HG03439 (cell line): ENCODE measurements around the gene DISC1.
"Not testable (repeated sequence)": the region's sequence is repeated elsewhere in the genome, so short reads cannot be mapped to it uniquely, and the experiment has no call there.

ENCODE experiments used
- ATAC-seq: cut with Tn5 transposase; IDR thresholded peaks from one replicate; pipeline ENCODE4 v1.9.1; 2021; ENCODE audit warnings: mild to moderate bottlenecking, moderate library complexity; ENCODE audit not compliant: unreplicated experiment

Gene DISC1

DNA sequence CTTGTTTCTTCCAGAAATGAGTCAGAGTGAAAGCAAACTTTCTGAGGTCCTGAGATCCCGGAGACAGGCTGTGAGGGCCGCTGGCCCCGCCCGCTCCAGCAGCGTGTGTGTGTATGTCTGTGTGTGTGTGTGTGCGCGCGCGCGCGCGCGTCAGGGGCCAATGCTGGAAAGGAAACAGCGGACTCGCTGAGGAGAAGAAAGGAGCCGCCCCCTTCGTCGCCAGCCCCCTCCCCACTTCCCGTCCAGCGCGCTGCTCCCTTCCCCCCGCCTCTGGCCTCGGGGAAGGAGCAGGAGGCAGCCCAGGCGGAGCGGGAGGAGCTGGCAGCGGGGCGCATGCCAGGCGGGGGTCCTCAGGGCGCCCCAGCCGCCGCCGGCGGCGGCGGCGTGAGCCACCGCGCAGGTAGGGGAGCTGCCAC, at the start of gene DISC1:
Gene DISC1 (plus strand): TSS at position 256 of the 416 bp plus-strand sequence. CDS start 78 bp downstream, at position 334.
- no peak for ATAC-seq

DNA sequence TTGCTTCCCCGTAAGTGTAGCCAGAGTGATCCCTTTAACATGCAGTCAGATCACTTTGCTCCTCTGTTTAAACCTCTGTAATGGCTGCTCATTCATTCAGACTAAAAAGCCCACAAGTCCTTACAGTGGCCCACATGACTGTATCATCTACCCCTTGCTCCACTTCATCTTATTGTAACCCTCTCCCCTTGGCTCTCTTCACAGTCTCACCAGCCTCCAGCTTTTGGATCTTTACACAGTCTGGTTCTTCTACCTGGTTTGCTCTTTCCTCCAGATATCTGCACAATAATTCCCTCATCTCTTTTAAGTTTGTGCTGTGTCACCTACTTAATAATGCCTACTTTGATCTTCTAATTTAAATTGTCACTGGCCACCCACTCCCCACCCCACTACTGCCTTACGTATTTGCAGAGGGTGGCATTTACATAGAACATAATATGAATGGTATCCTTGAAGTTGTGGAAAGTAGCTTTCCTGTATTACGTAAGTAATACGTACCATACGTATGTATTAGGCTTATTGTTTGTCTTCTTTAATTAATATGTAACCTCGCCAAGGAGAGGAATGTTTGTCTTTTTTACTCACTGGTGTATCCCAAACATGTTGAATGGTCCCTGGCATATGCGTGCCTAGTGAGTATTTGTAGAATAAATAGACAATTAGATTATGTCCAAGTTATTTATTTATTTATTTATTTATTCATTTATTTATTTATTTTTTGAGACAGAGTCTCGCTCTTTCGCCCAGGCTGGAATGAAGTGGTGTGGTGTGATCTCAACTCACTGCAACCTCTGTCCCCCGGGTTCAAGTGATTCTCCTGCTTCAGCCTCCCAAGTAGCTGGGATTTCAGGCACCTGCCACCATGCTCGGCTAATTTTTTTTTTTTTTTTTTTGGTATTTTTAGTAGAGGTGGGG, 49.5 kb upstream of the DISC1 start:
- no peak for ATAC-seq

DNA sequence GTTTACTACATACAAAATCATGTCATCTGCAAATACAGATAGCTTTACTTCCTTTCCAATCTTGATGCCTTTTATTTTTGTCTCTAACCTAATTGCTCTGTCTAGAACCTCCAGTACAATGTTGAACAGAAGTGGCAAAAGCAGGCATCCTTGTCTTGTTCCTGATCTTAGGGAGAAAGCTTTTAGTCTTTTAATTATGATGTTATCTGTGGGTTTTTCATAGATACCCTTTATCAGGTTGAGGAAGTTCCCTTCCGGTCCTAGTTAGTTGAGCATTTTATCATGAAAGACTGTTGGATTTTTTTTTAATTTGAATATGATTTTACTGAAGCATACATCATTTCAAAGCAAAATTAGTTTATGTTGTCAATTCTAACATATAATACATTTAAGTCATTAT, 45.7 kb upstream of the DISC1 start:
- ATAC-seq, result no peak

DNA sequence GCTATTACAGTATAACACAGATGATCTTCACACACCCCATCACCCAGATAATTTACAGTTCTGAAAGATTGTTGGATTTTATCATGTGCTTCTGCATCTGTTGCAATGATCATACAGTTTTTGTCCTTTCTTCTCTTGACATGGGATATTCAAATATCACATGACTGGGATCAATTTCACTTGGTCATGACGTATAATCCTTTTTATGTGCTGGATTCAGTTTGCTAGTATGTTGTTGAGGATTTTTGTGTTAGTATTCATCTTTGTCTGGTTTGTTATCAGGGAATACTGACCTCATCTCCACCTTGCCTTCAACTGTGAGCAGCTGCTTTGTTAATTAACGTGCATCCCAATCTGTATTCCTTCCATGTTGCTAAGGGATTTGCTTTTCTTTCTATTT, 44.7 kb upstream of the DISC1 start:
- no peak for ATAC-seq

DNA sequence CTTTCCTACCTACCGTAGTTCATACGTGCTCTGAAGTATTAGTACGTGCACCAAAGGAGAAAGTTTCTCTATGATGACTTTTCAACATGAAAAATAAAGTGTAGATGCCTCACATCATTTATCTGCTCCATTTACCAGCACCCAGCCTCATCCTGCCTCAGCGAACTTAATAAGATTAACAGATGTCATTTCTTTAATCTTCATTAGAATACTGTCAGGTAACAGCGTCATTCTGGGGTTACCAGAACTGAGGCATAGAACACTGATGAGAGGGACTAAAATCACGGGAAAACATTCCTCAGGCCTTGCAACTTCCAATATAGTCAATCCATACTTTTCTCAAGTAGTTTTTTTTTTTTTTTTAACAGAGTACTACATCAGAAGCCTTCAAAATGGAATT, 43.2 kb upstream of the DISC1 start:
- no peak for ATAC-seq

DNA sequence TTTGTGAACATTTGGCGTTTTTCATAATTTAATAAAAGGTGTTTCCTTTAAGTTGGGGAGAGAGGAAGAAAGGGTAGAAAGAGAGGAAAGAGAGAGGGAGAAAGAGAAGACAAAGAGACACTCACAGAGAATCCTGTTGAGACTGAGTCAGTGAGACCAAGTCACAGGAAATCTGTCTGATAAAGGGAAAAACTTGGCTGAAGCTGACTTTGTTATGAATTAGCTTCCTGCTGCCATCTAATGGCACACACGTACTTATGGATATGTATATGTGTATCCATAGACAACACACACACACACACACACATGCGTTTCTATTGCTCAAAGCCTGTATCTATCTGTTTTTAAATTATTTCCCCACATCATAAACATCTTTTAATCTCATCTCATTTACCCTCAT, 42.5 kb upstream of the DISC1 start:
- ATAC-seq, result no peak

- no peak for ATAC-seq
Observed at GRCh38 chr1:231584921-231585320, 41.7 kb upstream of the DISC1 start.

DNA sequence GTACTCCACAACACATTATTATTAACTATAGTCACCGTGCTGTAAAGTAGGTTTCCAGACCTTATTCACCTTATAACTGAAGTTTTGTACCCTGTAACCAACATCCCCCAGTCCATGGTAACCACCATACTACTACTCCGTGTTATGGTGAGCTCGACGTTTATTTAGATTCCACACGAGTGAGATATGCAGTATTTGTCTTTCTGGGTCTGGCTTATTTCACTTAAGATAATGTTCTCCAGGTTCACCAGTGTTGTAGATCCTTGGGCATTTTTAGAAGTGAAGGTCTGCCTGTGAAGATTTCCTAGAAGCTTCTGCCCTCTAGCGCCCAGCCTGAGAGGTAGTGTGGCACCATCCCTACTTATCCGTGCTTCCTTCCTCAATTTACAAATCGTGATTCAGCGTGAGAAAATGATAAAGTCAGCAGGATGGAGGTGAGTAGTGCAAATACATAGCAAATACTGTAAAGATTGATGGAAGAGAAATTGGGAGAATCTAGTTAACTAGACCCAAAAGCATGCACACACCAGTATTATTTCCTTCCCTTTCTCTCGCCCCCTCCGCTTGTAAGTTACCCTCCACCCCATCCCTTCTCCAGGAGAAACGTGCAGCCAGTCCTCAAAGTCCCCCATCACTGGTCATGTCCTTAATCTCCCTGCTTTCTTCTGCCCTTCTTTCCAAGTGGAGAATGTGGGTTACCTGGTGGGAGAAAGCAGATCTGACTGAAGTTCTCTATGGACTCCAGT, 36.0 kb upstream of the DISC1 start:
- ATAC-seq, result no peak

DNA sequence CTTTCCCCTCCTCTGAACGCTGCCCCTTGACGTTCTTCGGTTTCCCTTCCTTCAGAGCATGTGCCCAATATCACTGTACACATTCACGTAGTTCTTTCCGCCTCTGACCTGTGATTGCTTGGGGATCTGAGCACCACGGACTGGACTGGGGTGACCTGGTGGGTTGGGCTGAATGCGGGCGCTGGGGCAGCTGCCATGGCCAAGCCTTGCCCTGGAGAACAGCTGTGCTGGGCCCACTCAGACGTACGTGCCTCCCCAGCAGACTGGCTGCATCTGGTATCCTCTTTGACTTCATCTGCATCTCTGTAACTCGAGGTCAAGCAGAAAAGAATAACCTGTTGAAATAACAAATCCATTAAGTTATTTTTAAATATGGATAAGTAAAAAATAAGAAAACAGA, 35.1 kb upstream of the DISC1 start:
- no peak for ATAC-seq

DNA sequence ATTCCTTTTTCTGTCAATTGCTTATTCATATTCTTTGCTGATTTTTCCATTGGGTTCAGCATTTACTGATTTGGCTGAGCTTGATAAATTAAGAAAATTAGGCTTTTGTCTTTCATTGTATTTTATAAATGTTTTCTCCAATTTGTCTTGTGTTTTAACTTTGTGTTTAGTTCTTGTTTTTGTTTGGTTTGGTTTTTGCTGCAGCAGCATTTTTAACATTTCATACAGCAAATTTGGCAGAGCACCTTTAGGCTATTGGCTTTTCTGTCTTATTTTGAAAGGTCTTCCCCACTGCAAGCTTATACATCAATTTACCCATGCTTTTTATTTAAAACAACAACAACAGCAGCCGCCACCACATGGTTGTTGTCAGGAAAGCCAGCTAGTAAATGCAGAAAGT, 33.8 kb upstream of the DISC1 start:
- no peak for ATAC-seq

DNA sequence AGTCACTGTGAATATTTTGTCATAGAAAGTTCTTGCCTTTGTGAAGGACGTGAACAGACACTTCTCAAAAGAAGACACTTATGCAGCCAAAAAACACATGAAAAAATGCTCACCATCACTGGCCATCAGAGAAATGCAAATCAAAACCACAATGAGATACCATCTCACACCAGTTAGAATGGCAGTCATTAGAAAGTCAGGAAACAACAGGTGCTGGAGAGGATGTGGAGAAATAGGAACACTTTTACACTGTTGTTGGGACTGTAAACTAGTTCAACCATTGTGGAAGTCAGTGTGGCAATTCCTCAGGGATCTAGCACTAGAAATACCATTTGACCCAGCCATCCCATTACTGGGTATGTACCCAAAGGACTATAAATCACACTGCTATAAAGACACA, 33.3 kb upstream of the DISC1 start:
- ATAC-seq, result not testable (repeated sequence)

DNA sequence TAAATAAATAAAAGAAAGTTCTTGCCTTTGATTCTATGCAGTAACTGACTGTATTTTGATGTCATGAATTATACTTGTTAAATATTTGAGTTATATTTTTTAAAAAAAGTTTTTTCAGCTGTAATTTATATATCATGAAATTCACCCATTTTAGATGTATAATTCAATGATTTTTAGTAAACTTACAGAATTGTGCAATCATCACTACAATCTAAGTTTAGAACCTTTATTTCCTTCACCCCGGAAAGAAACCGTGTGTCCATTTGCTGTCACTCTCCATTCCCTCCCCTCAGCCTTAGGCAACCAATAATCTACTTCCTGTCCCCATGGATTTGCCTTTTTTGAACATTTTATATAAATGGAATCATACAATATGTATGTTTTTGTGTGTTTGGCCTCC, 32.5 kb upstream of the DISC1 start:
- ATAC-seq, result no peak

GRCh38 chr1:231594749-231595148, 31.8 kb upstream of the DISC1 start:
- no peak for ATAC-seq

- no peak for ATAC-seq
Observed at GRCh38 chr1:231596337-231596791, 30.2 kb upstream of the DISC1 start.

DNA sequence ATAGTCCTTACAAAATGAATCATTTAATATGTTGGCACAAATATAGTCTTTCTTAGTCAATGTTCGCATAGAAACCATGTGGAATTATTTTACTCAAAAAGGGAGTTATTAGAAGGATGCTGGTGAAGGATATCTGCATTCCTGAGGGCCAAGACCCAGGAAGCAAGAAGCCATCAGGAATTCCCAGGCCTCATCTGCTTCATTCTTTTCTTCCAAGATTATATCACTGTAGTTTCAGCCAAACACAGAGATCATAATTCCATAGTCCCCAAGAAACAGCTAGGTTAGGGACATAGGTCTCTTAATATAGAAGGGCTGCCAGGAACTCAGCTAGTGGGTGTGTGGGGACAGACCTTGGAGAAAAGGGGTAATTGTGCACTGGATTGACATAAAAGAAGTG, 28.6 kb upstream of the DISC1 start:
- ATAC-seq, result no peak

DNA sequence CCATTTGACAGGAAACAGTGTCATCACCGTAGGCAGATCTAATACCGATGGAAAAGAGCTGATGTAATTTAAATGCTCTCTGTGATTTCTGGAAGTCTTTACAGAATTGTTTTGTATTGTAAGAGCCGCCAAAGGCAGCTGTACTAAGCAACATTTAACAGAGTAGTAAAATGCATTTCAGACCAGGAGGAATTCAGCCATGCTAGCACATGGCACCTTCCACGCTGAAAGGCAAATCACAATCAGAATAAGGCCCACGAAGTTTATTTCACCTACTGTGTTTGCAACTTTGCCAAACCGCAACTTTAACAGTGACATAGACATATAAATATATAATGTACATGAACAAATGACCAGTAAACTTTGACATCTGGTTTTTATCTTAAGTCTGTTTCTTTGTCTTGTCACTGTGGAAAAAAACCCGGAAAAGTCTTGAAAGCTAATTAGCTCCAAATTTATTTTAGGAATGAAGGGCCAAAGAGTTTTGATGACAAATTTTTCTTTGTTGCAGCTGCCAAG, 26.1 kb upstream of the DISC1 start:
- no peak for ATAC-seq

DNA sequence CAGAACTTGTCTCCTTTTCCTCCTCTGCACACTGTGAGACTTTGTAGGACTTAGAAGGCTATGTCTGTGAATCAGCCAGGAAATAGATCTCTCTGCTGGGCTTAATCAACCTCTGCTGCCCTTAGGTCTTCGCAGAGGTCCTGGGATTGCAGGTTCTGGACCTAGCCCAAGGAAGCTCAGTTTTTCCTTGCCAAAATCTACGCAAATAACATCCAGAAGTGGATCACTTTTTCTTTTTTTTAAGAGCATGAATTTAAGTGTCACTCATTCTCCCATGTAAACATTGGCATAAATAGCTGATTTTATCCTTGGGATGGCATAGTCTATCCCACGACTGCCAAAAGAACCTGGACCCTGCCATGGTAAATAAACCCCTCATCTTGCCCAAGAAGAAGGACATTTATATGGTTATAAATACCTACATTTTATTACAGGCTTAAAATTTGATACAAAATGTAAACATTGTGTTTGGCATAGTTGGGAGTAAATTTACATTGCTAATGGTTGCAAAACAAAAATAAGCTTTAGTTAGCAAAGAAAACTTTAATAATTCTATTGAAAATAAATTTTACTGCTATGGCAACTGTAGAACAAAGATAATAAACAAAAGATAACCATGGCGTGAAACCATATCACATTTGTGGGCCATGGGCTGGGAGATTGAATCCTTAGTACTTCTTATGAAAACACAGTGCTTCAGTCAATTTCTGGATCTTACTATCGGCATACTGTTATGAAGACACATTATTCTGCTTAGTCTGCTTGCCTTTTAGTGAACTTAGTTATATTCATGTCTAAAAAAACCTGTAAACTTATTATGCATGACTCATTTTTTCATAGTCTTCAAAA, 24.5 kb upstream of the DISC1 start:
- no peak for ATAC-seq

GRCh38 chr1:231602673-231602984, 24.0 kb upstream of the DISC1 start:
- no peak for ATAC-seq

GRCh38 chr1:231603598-231604275, 22.9 kb upstream of the DISC1 start:
- peak; percentile 76 for ATAC-seq

DNA sequence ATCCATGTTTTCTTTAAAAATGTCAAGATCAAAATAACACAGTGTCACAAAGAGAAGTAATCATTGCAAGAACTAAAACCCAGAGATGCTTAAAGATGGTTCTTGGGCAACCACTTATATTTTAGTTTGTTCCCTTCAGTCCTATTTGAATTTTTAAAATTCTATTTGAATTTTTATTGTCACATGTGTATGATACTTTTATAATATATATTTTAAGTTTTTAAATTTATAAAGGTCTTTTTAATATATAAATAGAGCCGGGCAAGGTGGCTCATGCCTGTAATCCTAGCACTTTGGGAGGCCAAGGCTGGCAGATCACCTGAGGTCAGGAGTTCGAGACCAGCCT, 22.3 kb upstream of the DISC1 start:
- ATAC-seq, result no peak
